GM23338 (cell line): Measurements from ENCODE around the gene LYG1.

Experiments
- CREB1 ChIP-seq: fragments of 250-450 bp; sonication (Bioruptor Pico); IDR thresholded peaks from 2 replicates; pipeline ENCODE4 v1.5.0; 2020; ENCODE audit warnings: low read depth, mild to moderate bottlenecking, moderate library complexity
- EZH2 ChIP-seq: fragments of 200-600 bp; sonication (generic); IDR thresholded peaks from one replicate; pipeline ENCODE4 v1.8.0; 2017; ENCODE audit warnings: antibody characterized with exemption, mild to moderate bottlenecking, low read depth; ENCODE audit not compliant: unreplicated experiment
- JUNB ChIP-seq: IDR thresholded peaks from one replicate; pipeline ENCODE4 v1.6.1; 2016; ENCODE audit warnings: antibody characterized with exemption; ENCODE audit not compliant: unreplicated experiment
- POLR2AphosphoS5 ChIP-seq: IDR thresholded peaks from 2 replicates; pipeline ENCODE4 v1.6.1; 2016; ENCODE audit warnings: antibody characterized with exemption, low read depth
- TF ChIP-seq, protein P1 (sequence below), 2 experiments: fragments of 200-600 bp in 1 of 2; sonication (generic) in 1 of 2; conservative IDR thresholded peaks; 2 replicates each; pipeline versions ENCODE4 v1.5.1 to v1.6.1; 2016 to 2017; ENCODE audit warnings: antibody characterized with exemption in 2 of 2, low read depth in 2 of 2, mild to moderate bottlenecking in 2 of 2, moderate library complexity in 1 of 2

DNA sequence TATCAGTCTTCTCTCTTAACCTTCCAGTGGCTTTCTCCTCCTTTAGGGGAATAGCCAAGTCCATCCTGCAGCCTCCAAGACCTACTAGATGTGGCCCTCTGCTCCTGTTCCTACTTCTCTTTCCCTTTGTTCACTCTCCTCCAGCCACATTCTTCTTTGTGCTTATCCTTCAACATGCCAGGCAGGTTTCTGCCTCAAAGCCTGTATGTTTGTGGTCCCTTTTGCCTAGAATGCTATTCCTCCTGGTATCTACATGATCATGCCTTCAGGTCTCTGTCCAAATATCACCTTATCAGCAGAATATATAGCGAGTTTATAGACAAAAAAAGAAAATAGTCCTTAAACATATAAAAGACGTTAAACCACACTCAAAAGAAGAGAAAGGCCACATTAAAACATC lies 51.0 kb downstream of the LYG1 start:
- TF ChIP-seq, protein P1, sequence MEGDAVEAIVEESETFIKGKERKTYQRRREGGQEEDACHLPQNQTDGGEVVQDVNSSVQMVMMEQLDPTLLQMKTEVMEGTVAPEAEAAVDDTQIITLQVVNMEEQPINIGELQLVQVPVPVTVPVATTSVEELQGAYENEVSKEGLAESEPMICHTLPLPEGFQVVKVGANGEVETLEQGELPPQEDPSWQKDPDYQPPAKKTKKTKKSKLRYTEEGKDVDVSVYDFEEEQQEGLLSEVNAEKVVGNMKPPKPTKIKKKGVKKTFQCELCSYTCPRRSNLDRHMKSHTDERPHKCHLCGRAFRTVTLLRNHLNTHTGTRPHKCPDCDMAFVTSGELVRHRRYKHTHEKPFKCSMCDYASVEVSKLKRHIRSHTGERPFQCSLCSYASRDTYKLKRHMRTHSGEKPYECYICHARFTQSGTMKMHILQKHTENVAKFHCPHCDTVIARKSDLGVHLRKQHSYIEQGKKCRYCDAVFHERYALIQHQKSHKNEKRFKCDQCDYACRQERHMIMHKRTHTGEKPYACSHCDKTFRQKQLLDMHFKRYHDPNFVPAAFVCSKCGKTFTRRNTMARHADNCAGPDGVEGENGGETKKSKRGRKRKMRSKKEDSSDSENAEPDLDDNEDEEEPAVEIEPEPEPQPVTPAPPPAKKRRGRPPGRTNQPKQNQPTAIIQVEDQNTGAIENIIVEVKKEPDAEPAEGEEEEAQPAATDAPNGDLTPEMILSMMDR (conservative IDR thresholded peaks at IDR 0.05; ENCODE audit: low read depth in 2 of 2), result no peak
- TF ChIP-seq JUNB (no peak), CREB1 (CRISPR knock-in tag) (no peak), POLR2AphosphoS5 (no peak), EZH2 (no peak)
